ENCODE data around the gene PPP2R1A.

The PPP2R1A gene

DNA sequence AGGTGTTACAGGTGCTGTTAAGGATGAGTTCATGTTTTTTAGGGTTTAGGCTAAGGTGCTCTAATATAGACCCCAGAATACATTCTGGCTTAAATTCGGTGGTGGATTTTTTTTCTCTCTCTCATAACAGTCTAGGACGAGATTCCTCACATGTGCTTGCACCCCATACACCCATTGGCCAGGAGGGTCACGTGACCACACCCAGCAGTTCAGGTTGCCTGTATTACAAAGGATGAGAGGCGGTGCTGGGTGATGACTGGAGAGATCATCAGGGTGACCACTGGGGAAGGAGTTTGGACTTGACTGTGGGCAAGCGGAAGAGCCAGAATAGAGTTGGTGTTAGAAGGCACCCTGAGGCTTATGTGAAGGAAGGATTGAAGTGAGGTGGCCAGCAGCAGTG, 27.7 kb downstream of the PPP2R1A start:
- Histone ChIP-seq H4K20me1 (ENCODE audit: control insufficient read depth, insufficient read depth, low read depth, low read length) (no peaks in the 10 kb centered on the region), H3F3A (ENCODE audit: control insufficient read depth, insufficient read depth) (no peaks in the 10 kb centered on the region), H3K4me1 (ENCODE audit: control insufficient read depth, low read length) (no peaks in the 10 kb centered on the region), H3K4me2 (ENCODE audit: low read length) (no peak overlapping the region), H3K9me2 (replicated peaks; ENCODE audit: control insufficient read depth, low read length) (no peaks in the 10 kb centered on the region), H3K9me3 (ENCODE audit: control insufficient read depth, insufficient read depth, low read length) (no peaks in the 10 kb centered on the region), H3K36me3 (ENCODE audit: control insufficient read depth, low read length) (peaks cover 95% of the 10 kb centered on the region), H3K27me3 (ENCODE audit: control insufficient read depth, low read length) (no peaks in the 10 kb centered on the region), H3K79me2 (ENCODE audit: control insufficient read depth, low read length) (no peaks in the 10 kb centered on the region), H3K27ac (ENCODE audit: low read depth, low read length) (no peak overlapping the region), H3K4me3 (ENCODE audit: low read length) (no peak overlapping the region)
- no peak for TF ChIP-seq EZH2phosphoT487 (IDR thresholded peaks at IDR 0.05; ENCODE audit: borderline replicate concordance, low read length)
- no peak for TF ChIP-seq CTCF (IDR thresholded peaks at IDR 0.05; ENCODE audit: low read depth, low read length, poor library complexity, severe bottlenecking)

GRCh38 chr19:52219611-52220010, 29.8 kb downstream of the PPP2R1A start:
- Histone ChIP-seq H3F3A (ENCODE audit: control insufficient read depth, insufficient read depth) (0 out of 2 replicates have a peak, but pooled peaks cover 2% of the 10 kb centered on the region), H3K4me2 (ENCODE audit: low read length) (no peak overlapping the region), H3K9me2 (replicated peaks; ENCODE audit: control insufficient read depth, low read length) (no peaks in the 10 kb centered on the region), H3K36me3 (ENCODE audit: control insufficient read depth, low read length) (peaks cover 97% of the 10 kb centered on the region), H3K4me1 (ENCODE audit: control insufficient read depth, low read length) (peaks cover 6% of the 10 kb centered on the region; the same call in 1 of the 2 replicates), H3K79me2 (ENCODE audit: control insufficient read depth, low read length) (no peaks in the 10 kb centered on the region), H3K4me3 (ENCODE audit: low read length) (no peak overlapping the region), H4K20me1 (ENCODE audit: control insufficient read depth, insufficient read depth, low read depth, low read length) (no peaks in the 10 kb centered on the region), H3K9me3 (ENCODE audit: control insufficient read depth, insufficient read depth, low read length) (no peaks in the 10 kb centered on the region), H3K27ac (ENCODE audit: low read depth, low read length) (no peak overlapping the region), H3K27me3 (ENCODE audit: control insufficient read depth, low read length) (no peaks in the 10 kb centered on the region)
- no peak for TF ChIP-seq CTCF (IDR thresholded peaks at IDR 0.05; ENCODE audit: low read depth, low read length, poor library complexity, severe bottlenecking)
- no peak for TF ChIP-seq EZH2phosphoT487 (IDR thresholded peaks at IDR 0.05; ENCODE audit: borderline replicate concordance, low read length)

GRCh38 chr19:52221031-52221430, 31.2 kb downstream of the PPP2R1A start:
- H3K27ac ChIP-seq (ENCODE audit: low read depth, low read length) = no peak overlapping the region
- H4K20me1 ChIP-seq (ENCODE audit: control insufficient read depth, insufficient read depth, low read depth, low read length) = no peaks in the 10 kb centered on the region
- H3K36me3 ChIP-seq (ENCODE audit: control insufficient read depth, low read length) = peaks cover 94% of the 10 kb centered on the region
- H3K9me3 ChIP-seq (ENCODE audit: control insufficient read depth, insufficient read depth, low read length) = no peaks in the 10 kb centered on the region
- H3K4me2 ChIP-seq (ENCODE audit: low read length) = no peak overlapping the region
- TF ChIP-seq EZH2phosphoT487 (IDR thresholded peaks at IDR 0.05; ENCODE audit: borderline replicate concordance, low read length) = no peak
- H3K27me3 ChIP-seq (ENCODE audit: control insufficient read depth, low read length) = no peaks in the 10 kb centered on the region
- H3K79me2 ChIP-seq (ENCODE audit: control insufficient read depth, low read length) = no peaks in the 10 kb centered on the region
- peaks cover 6% of the 10 kb centered on the region; the same call in 1 of the 2 replicates for H3K4me1 ChIP-seq (ENCODE audit: control insufficient read depth, low read length)
- H3K4me3 ChIP-seq (ENCODE audit: low read length) = no peak overlapping the region
- H3K9me2 ChIP-seq (replicated peaks; ENCODE audit: control insufficient read depth, low read length) = no peaks in the 10 kb centered on the region
- 0 out of 2 replicates have a peak, but pooled peaks cover 2% of the 10 kb centered on the region for H3F3A ChIP-seq (ENCODE audit: control insufficient read depth, insufficient read depth)

DNA sequence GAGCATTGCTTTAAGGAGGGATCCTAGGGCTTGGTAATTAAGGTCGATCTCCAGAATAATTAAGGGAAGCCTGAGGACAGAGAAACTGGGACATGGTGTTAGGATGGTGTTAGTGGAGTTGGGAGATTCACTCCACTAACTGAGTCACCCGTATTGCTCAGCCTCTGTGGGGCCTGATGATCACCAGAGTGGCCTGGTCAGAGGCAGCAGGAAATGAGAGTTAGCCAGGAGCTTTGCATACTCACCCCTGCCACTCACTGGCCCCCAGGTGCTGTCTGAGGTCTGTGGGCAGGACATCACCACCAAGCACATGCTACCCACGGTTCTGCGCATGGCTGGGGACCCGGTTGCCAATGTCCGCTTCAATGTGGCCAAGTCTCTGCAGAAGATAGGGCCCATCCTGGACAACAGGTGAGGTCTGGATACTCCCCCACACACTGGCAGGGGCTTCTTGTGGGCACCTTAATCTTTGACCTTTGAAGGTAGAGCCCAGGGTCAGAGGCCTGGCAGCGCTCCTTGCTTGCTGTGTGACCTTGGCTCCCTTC, 32.1 kb downstream of the PPP2R1A start:
- Histone ChIP-seq H3K36me3 (ENCODE audit: control insufficient read depth, low read length) (peaks cover 95% of the 10 kb centered on the region), H3K4me1 (ENCODE audit: control insufficient read depth, low read length) (peaks cover 6% of the 10 kb centered on the region; the same call in 1 of the 2 replicates), H4K20me1 (ENCODE audit: control insufficient read depth, insufficient read depth, low read depth, low read length) (no peaks in the 10 kb centered on the region), H3K27ac (ENCODE audit: low read depth, low read length) (no peak overlapping the region), H3K9me2 (replicated peaks; ENCODE audit: control insufficient read depth, low read length) (no peaks in the 10 kb centered on the region), H3K4me2 (ENCODE audit: low read length) (no peak overlapping the region), H3K4me3 (ENCODE audit: low read length) (no peak overlapping the region), H3K79me2 (ENCODE audit: control insufficient read depth, low read length) (no peaks in the 10 kb centered on the region), H3K27me3 (ENCODE audit: control insufficient read depth, low read length) (no peaks in the 10 kb centered on the region), H3K9me3 (ENCODE audit: control insufficient read depth, insufficient read depth, low read length) (no peaks in the 10 kb centered on the region), H3F3A (ENCODE audit: control insufficient read depth, insufficient read depth) (0 out of 2 replicates have a peak, but pooled peaks cover 2% of the 10 kb centered on the region)
- TF ChIP-seq EZH2phosphoT487 (IDR thresholded peaks at IDR 0.05; ENCODE audit: borderline replicate concordance, low read length) (no peak), CTCF (IDR thresholded peaks at IDR 0.05; ENCODE audit: low read depth, low read length, poor library complexity, severe bottlenecking) (no peak)
